ENCODE data around the gene COPZ2.
"Not testable (repeated sequence)": the region's sequence is repeated elsewhere in the genome, so short reads cannot be mapped to it uniquely, and the experiment has no call there.

GRCh38 chr17:48073566-48074094 lies 36.0 kb upstream of the COPZ2 start:
- not testable (repeated sequence) for TF ChIP-seq POLR2A (IDR thresholded peaks at IDR 0.05; ENCODE audit: low read depth, low read length); POLR2AphosphoS5 (IDR thresholded peaks at IDR 0.05; ENCODE audit: low read depth, low read length); TAF1 (IDR thresholded peaks at IDR 0.05; ENCODE audit: borderline replicate concordance, low read depth, low read length)
